Suppressor macrophage (primary cell): ENCODE results near the gene SMLR1.
"Not testable (repeated sequence)": the region's sequence is repeated elsewhere in the genome, so short reads cannot be mapped to it uniquely, and the experiment has no call there.

Experiments used
- DNase-seq, 4 experiments: peaks; one replicate each; pipeline ENCODE4 v3.0.0-alpha.2; 2020 to 2022
- total RNA-seq, 17 experiments: gene quantifications; one replicate each; lab custom pipeline; 2026; ENCODE audit warnings: mixed read lengths in 6 of 17, inconsistent platforms in 3 of 17; lab: John Stamatoyannopoulos, UW

Gene SMLR1
- total RNA-seq = 0 to 0.99 (median 0) reads per million in 17 experiments

DNA sequence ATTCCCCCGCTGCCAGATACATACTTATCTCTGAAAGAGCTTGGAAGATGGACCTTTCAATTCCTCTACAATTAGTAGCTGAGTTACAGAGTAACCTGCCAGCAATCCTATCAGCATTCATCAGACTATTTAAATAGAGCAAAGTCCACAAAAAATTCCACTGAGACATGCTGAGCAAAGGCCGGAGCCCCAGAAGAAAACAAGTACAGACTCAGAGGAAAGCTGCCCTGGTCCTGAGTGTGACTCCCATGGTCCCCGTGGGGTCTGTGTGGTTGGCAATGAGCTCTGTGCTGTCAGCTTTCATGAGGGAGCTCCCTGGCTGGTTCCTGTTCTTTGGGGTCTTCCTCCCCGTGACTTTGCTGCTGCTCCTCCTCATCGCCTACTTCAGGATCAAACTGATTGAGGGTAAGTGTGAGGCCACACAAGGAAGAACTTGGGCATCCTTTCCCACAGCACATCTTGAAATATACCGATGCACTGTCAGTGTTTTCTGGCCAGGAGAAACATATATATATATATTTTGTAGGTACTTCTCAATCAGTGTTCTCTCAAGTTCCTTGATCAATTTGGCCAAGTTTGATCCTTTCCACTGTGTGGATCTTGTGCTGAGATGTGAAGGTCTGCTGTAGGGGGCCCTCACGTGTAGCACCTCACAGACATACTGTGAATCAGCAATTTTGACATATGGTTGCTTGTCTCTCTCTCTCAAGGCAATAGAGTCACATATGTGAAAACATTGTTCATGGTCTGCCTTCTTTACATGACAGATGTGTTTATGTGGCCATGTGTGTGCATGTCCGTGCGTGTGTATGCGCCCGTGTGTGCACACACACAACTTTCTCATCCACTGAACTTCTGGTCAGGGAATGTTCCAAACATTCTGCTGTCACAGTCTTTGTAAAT is at the start of gene SMLR1:
Gene SMLR1, plus strand, starts transcription at position 160 of the 903 bp plus-strand sequence. Its CDS starts 8 bp downstream, at position 168.
- no peak for DNase-seq

DNA sequence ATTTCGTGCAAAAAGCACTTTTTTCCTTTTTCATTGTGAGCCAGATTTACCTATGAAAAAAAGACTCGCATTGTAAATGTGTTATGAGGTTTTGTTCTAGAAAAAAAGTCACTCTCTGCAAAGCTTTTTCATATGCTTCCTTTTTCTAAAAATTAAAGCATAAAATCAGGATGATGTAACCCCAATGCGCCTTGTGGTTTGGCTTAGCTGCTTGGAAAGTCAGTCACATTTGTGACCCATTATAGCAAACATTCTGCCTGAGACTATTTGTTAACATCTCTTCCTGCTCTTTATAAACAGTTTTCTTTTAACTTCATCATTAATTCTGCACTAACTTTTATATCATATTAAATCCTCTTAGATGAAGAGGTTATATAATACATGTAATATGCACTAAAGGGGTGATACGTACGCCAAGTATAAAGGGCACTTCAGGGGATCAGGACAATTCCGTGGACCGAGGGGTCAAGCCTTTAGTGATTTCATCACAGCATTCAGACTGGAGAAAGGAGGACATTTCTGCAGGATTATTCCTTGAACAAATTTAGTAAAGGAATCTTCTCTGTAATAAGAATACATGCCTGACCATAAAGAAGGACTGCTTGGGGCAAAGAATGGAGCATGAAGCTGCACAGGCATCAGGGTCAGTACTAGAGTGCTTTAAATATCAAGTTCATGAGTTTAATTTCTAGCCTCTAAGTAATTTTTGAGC is 48.1 kb upstream of the SMLR1 start:
- DNase-seq = peak; percentile 47 to 70 (median 60)

DNA sequence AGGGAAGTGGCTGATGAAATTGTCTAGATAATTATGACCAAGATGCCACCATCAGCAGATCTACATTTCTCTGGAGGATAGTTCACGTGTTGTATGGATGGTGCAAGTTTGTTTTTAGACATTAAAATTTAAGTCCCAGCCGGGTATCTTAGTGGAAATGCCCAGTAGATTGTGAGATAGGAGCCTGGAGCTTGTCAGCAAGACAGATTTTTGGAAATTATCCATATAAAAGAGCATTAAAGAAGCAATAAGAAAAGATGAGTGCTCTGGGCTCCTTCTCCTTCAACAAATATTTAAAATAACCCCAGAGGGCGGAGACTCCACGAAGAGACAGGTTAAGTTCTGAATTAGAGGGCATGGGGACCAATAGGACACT is 47.6 kb upstream of the SMLR1 start:
- DNase-seq = no peak

DNA sequence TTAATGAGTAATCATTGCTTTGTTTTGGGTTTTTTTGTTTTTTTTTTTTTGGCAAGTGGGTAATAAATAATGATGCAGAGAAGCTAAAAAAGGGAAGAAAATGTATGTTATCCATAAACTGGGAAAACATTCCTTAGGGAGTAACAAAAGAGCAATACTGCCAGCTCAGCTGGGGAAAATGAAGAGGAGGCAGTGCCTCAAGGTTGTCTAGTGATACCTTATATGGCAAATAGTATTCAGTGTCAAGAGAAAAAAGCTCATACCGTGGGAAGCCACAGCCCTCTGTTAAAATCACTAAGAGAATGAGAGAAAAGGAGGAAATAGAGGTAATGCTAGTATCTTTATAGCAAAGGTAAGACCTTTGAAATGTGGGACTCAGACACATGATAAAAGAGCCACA is 47.1 kb upstream of the SMLR1 start:
- DNase-seq = no peak

DNA sequence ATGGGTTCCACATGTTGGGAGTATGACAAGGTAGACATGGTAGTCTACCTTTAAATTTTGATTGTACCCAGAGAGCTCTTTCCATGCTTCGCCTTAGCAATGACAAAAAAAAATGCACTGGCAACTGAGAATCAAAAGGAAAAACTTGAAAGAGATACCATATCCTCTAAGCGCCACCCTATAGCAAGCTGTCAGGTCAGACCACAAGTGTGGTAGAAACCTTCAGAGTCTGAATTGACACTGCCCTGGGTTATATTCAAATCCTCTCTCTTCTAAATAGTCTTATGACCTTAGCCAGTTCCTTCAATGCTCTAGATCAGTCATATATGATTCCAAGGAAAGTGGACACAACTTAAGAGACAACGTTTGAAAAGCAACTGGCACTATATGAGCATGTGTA is 45.6 kb upstream of the SMLR1 start:
- no peak for DNase-seq

DNA sequence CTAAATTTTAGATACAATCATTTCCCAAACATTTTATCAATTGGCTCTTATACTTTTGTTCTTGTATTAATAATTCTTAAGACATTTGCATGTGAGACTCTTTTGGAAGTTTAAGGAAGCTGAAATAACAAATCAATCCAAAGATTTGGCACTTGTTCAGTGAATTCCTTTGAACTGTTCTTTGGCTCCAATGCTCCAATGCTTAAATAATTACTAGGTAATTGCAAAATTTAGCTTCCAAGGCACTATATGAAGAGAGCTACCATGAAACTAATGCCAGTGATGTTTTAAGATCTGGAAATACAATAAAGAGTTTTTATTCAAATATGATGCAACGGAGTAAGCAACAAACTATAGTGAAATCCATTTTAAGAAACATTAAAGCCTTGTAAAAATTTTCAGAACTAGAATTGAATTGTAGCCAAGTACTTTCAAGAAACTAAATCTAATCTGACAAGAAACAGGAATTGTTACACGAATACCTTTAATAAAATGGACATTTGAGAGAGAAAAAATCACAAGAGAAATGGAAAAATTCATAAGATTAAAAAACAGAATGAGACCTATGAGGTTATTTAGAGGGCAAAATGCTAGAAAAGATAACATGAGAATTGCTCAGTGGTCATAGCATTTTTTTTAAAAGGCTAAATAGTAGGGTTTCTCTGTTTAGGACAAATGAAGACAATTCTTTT is 43.6 kb upstream of the SMLR1 start:
- DNase-seq = no peak

DNA sequence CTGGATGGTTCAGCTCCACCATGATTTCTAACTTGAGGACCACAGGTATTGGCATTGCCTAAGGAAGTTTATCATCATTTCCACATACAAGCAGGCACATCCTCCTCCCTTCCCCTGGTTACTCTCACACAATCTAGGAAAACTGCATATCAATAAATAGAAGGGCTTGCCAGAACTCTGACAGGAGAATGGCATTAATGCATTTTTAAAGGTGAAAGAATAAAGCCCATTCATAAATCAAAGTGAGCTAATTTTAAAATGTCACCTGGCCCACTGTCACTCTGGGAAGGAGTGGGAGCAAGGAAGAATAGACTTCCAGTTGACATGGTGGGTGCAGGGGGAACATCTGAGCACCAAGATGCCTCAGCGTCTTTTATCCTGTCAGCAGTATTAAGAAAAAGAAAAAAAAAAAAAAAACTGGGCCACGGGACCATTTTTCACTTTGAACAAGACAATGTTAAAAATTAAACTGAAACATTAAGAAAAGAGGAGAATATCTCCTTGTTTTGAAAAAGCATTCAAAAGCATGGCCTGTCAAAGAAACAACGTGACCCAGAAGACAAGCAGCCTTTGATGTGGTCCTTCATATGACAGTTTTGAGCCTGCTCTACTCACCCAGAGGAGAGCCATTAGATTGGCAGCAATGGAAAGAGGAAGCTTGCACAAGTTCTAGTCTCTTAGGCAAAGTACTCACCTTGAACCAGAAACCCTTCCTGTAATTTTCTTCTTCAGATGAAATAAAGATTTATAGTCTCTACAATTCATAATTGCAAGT is 39.3 kb upstream of the SMLR1 start:
- no peak for DNase-seq

DNA sequence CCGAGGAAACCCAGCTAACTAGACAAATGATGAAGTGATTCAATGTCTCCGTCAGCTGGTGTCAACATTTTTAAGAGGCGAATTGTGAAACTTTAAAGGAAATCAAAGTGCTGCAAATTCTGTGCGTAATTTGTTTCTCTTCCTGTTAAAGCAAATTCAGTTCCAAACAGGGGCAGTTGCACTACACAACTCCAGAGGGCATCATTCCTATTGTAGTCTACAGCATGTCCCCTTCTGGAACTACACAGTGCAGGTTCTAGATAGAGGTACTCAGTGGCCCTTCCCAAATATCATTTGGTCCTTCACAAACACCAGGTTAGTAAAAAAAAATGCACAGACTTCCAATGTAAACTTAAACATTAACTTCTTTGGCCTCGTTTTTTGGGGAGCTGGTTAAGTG is 38.3 kb upstream of the SMLR1 start:
- DNase-seq = peak in 2 of 4 experiments; percentile 17 to 36

DNA sequence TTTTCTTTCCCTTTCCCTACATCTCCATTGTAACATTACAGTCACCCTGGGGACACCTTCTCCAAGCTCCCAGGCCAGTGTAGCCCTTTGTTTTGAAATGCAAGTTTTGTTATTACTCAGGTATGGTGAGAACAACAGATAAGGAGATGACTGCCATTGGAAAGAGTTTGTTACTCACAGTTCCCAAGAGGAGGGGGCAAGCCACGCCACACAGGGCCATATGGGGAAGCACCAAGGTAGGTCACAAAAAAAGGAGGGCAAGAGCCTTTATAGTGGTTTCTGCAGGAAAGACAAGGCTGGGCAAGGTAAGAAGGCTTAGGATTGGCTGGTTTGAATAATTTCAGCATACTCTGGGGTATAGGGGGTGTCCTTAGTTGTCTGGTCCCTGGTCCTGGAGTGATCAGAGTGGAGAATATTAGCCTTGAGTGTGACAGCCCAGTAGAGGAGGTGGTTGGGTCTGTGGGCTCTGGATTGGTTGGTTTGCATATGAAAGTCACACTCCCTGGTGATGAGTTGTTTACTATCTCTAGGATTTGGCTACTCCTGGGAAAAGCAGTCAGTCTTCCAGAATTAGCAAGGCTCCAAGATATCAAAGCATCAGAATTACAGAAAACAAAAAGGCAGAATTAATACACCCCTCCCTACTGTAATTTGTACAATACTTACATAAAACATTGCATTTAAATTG is 33.1 kb upstream of the SMLR1 start:
- DNase-seq = no peak

DNA sequence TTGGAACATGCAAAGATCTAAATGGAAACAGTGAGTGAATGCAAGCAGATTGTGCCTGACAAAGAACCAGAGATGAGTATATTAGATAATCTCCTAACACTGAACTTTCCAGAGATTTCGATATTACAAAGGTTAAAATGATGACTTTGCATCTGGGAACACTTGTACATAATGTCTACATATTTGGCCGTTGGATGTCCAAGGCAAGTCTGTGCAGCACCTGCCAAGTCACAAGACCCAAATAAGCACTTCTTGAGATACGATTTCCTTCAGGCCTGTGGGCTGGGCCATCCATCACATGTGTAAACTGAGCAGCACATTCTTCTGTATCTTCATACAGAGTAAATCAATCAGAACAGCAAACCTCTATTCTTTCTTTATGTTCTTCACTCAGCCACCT is 32.5 kb upstream of the SMLR1 start:
- no peak for DNase-seq

DNA sequence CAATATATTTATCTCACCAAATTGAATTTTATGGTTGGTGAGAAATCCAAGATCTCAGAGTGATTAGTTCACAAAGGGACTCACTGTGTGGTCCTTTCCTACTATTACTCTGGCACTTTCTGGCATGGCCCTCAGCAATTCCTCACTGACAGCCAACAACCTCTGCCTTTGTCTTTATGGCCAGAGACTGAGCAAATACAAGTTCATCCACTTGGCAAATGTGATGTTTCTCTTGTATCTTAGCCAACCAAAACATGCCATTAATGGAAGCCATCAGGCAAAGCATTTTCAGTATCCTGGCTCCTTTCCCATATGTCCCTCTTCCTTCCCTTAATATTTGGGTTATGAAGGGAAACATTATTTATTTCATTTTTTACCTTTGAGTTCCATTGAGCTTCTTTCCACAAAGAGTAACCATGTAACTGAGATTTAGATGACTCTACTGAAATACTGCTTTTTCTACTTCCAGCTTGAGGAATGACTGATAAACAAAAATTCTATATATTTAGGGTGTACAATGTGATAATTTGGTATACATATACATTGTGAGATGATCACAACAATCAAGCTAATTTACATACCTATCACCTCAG is 30.8 kb upstream of the SMLR1 start:
- DNase-seq = no peak

DNA sequence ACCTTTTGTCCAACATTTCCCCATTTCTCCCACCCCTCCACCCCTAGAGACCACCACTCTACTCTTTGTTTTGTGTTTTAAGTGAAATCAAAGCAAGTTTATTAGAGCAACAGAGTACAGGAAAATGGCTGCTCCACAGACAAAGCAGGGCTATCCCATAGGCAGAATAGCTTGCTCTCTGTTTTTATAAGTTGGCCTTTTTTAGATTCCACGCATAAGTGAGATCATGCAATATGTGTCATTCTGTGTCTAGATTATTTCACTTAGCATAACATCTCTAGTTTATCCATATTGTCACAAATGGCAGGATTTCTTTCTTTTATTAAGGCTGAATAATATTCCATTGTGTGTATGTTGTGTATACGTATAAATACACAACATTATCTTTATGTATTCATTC is 30.1 kb upstream of the SMLR1 start:
- DNase-seq = no peak

DNA sequence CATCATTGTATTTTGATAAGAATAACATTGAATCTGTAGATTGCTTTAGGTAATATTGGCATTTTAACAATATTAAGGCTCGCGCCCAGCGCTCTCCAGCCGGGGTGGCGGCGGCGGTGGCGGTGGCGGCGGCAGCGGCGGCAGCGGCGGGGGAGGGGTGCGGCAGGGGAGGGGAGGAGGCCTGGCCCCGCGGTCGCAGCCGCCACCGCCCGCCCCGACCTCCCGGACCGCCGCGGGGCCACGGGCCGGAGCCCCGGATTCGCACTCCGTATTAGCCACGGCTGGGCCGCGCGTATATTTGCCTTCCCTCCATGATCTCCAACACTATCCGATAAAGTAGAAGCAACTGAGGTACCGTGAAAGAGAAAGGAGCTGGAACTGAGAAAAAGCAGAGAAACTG is 25.8 kb upstream of the SMLR1 start:
- not testable (repeated sequence) for DNase-seq

DNA sequence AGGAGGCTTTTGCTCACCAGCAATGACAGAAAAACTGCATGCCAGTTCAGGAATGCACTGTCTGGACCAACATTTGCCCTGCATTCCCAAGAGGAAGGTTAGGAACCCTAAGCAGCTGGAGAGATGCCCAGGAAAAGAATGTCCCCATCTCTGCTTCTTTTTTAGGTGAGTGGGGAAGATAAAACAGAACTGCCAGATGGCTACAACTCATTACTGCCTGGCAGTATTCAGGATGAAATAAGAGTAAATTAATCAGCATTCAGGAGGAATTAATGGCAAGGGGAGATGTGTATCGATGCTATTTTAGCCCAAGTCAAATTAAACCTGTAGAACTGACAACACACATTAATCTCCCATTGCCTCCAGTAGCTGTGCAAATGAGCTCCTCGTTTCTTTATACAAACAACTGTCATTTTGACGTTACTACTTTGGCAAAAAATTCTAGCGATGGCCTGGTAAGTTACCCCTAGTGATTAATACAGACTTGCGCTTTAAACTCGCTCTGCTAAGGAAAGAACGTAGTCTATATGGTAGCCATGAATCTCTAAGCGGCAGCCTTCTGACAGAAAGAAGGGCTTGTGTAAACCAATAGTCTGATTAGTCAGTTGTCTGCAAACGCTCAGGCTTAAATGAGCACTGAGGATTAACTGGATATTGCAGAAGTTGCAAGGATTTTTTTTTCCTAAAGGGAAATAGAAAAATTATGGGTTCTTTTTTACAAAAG is 16.7 kb upstream of the SMLR1 start:
- DNase-seq = no peak

DNA sequence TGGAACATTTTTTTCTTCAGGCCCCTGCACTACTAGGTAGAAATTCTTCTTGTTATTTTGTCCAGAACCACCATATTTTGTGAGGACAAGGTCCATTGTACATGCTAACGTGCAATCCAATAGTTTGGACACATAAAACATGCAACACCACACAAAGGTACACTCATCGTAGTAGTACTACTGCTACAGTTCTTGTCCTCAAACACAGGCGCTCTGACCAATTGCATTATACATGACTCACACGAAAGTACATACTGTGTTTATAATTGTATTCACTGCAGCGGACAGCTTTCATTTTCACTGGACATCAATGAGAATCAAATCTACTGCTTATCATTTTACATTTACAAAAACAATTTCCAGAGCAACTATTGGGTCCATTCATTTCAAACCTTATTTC is 15.3 kb upstream of the SMLR1 start:
- DNase-seq = no peak

DNA sequence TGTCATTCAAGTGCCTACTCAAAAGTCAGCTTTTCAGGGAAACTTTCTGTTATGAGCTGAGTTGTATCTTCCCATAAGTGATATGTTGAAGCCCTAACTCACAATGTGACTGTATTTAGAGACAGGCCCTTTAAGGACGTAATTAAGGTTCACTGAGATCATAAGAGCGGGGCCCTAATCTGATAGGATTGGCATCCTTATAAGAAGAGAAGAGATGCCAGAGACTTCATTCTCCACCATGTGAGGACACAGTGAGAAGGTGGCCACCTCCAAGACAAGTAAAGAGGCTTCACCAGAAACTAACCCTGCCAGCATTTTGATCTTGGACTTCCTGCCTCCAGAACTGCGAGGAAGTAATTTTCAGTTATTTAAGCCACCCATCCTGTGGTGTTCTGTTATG is 12.7 kb upstream of the SMLR1 start:
- no peak for DNase-seq

DNA sequence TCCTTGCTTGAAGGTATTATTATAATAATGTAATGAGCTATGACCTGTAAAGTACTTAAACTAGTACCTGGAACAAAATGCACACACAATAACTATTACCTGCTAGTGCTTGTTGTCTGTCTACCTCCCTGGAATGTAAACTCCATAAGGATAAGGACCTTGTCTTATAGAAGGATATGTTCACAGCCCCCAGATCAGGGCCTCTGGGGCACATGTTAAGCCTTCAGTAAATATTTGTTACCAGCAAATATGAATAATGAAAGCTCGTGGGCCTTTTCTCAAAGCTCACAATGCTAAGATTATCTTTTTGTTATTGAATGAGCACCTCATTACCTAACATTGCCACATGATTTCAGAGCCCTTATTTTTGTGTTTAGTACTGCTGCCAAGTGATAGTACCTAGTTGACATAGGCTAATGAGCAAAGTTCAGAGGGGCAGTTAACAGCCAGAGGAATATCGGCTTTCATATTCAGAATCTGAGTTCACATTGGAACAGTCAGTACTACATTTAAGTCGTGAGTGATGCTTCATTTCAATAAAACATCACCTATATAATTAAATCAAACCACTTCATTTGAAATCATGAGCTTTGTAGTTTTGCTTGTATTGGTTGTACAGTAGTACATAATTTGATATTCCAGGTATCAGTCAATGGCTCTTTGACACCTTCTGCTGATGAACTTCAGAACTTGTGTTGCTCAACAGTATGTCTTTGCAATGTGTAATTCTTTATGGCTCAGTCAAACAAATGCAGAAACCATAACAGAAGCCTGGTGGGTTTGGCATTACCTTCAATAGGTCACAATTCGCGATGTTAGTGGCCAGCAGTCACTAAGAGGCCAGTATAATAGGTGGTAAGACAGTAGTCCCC is 11.8 kb upstream of the SMLR1 start:
- DNase-seq = no peak

DNA sequence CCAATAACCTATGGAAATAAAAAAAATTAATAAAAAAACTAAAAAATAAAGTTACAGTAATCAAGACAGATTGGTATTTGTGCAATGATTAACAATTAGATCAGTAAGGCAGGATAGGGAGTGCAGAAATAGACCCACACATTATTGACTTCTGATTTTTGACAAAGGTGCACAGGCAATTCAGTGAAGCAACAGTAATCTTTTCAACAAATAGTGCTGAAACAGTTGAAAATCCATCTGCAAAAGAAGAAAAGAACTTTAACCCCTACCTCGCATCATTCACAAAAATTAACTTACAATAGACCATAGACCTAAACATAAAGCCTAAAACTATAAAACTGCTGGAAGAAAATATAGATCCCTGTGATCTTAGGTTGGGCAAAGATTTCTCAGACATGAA is 4.5 kb upstream of the SMLR1 start:
- no peak for DNase-seq

DNA sequence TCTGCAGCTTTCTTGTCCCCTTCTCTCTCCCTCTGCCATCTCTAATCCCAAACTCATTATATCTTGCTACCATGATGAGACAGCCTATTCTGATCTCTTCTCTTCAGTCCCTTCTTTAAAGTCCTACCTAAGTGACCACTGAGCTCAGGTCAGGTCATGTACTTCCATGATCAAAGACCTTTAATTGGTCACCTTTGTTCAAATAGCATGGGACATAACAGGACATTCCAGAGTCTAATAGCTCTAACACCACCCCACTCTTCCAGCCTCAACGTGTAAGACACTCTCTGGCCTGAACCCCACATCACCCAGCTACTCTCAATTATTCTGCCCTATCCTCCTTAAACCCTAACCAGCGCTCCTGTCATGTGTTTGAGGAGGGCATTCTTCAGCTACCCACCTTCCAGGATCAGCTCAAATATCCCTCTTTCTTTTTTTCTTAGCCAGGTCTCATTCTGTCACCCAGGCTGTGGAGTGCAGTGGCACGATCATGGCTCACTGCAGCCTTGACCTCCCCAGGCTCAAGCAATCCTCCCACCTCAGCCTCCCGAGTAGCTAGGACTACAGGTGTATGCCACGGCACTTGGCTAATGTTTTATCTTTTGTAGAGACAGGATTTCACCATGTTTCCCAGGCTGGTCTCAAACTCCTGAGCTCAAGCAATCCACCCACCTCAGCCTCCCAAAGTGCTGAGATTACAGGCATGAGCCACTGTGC is 2.1 kb upstream of the SMLR1 start:
- no peak for DNase-seq
